ENCODE results near the gene ZNF362.

Gene ZNF362

GRCh38 chr1:33269621-33270020, 13.3 kb downstream of the ZNF362 start:
- no peak for DNase-seq

- no peak for DNase-seq
Observed at GRCh38 chr1:33270379-33270778, 14.1 kb downstream of the ZNF362 start.

- no peak for DNase-seq
Observed at GRCh38 chr1:33270808-33271465, 14.6 kb downstream of the ZNF362 start.

- no peak for DNase-seq
Observed at GRCh38 chr1:33271666-33272505, 15.6 kb downstream of the ZNF362 start.

- DNase-seq, result no peak
Observed at GRCh38 chr1:33272509-33272908, 16.2 kb downstream of the ZNF362 start.

- no peak for DNase-seq
Observed at GRCh38 chr1:33272930-33273329, 16.6 kb downstream of the ZNF362 start.

- no peak for DNase-seq
Observed at GRCh38 chr1:33273406-33273805, 17.1 kb downstream of the ZNF362 start.

GRCh38 chr1:33273961-33274371, 17.7 kb downstream of the ZNF362 start:
- DNase-seq, result no peak

GRCh38 chr1:33274446-33274845, 18.2 kb downstream of the ZNF362 start:
- DNase-seq, result no peak

GRCh38 chr1:33275195-33275594, 18.9 kb downstream of the ZNF362 start:
- no peak for DNase-seq

- DNase-seq, result no peak
Observed at GRCh38 chr1:33275706-33276572, 19.6 kb downstream of the ZNF362 start.

- no peak for DNase-seq
Observed at GRCh38 chr1:33276573-33277298, 20.4 kb downstream of the ZNF362 start.

- no peak for DNase-seq
Observed at GRCh38 chr1:33277488-33278084, 21.3 kb downstream of the ZNF362 start.

GRCh38 chr1:33280091-33280661, 23.9 kb downstream of the ZNF362 start:
- DNase-seq, result no peak

- no peak for DNase-seq
Observed at GRCh38 chr1:33281554-33282303, 25.4 kb downstream of the ZNF362 start.

GRCh38 chr1:33282791-33283190, 26.5 kb downstream of the ZNF362 start:
- no peak for DNase-seq

- no peak for DNase-seq
Observed at GRCh38 chr1:33284049-33284448, 27.8 kb downstream of the ZNF362 start.

GRCh38 chr1:33286451-33287185, 30.3 kb downstream of the ZNF362 start:
- no peak for DNase-seq

- DNase-seq, result no peak
Observed at GRCh38 chr1:33287317-33287716, 31.0 kb downstream of the ZNF362 start.

All from fibroblast of skin of right biceps (primary cell).